ENCODE results near the gene SH2B3. TPM values are rescaled to one million over a fixed set of nuclear protein-coding genes. Genes with fewer than 3 reads are reported as not detected.

Gene SH2B3
- total RNA-seq, 8 experiments from 2014 or later: 2.5 to 9.5 (median 6.4) TPM

DNA sequence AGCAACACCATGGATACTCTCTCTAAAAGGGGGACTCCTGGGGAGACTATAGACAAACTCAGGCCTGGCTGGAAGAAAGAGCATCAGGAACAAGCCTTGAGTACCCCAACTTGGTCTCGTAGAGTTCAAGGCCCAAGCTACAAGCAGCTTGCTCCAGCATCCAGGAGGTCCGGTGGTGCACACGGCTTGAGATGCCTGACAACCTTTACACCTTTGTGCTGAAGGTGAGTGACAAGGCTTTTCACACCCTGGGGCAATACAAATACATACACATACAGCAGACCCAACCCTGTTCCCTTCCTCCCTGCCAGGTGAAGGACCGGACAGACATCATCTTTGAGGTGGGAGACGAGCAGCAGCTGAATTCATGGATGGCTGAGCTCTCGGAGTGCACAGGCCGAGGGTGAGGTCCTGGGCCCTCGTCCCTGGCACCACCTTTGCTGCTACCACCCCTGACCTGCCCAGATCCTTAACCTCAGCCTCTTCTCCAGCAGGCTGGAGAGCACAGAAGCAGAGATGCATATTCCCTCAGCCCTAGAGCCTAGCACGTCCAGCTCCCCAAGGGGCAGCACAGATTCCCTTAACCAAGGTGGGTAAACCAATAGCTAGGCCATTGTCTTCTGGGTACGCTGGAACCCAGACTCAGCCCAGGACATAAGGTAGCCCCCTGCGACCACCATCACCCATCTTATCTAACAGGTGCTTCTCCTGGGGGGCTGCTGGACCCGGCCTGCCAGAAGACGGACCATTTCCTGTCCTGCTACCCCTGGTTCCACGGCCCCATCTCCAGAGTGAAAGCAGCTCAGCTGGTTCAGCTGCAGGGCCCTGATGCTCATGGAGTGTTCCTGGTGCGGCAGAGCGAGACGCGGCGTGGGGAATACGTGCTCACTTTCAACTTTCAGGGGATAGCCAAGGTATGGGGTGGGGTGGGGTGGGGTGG is 41.2 kb downstream of the SH2B3 start:
- H3K4me1 ChIP-seq (replicated peaks in 1 of 2): peaks cover 15 to 19% of the 10 kb centered on the region in 2 donors
- WGBS, 10 experiments: 80 to 100% (median 97%) methylated on average over 1 to 4 of the region's 20 CpGs; no CpG with 5 or more reads in 2 of the 10 experiments
- in situ Hi-C loops (cut with MboI; ENCODE audit: low pct_unique_long_range_greater_than_20kb in 2 of 9, low sequenced_read_pairs in 9 of 9, unreplicated experiment in 9 of 9): loop anchor here in 1 of 9 experiments (10.0 kb wide), 1 partner anchor 112 kb away; no protein-coding TSS in a partner anchor
- H3K27ac ChIP-seq: peak overlapping the region; percentile 64 to 92
- ATAC-seq (replicated peaks in 6 of 8): no peak
- no peak overlapping the region for H3K4me3 ChIP-seq

- WGBS, 10 experiments: 100% methylated on average over 1 to 3 of the region's 28 CpGs; no CpG with 5 or more reads in 7 of the 10 experiments
- no peak for ATAC-seq (replicated peaks in 6 of 8)
- no peak overlapping the region for H3K4me3 ChIP-seq
- in situ Hi-C loops (cut with MboI; ENCODE audit: low pct_unique_long_range_greater_than_20kb in 2 of 9, low sequenced_read_pairs in 9 of 9, unreplicated experiment in 9 of 9): loop anchor here in 1 of 9 experiments (10.0 kb wide), 1 partner anchor 113 kb away; no protein-coding TSS in a partner anchor
- no peak overlapping the region for H3K27ac ChIP-seq
- H3K4me1 ChIP-seq (replicated peaks in 1 of 2): peaks cover 15 to 19% of the 10 kb centered on the region in 2 donors
These were observed 42.0 kb downstream of the SH2B3 start for GRCh38 chr12:111447571-111448265.

DNA sequence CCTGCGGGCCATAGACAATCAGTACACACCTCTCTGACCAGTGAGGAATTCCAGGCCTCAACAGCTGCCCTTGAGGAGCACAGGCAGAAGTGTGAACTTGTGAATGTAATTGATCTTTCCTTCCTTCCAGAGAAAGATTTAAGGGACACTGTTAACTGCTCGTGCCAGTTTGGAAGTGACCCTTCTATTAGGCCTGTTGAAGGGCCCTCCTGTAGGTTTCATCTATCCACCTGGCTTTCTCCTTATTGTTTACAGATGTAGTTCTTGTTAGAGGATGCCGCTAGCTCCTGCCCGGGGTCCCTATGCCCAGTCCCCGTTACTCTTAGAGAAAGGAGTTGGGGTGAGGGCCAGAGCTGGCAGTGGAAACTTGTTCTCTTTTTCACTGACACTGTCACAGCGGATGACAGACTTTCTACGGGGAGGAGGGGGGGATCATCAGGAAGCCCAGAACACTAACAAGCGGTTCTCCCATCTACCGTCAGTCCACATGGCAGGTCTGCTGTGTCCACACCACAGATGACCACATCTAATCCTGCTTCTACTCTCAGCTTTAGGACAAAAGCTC is 42.6 kb downstream of the SH2B3 start:
- ATAC-seq (replicated peaks in 6 of 8): no peak
- Histone ChIP-seq H3K27ac (no peak overlapping the region), H3K4me1 (replicated peaks in 1 of 2) (peaks cover 15 to 19% of the 10 kb centered on the region in 2 donors), H3K4me3 (no peak overlapping the region)
- in situ Hi-C loops (cut with MboI; ENCODE audit: low pct_unique_long_range_greater_than_20kb in 2 of 9, low sequenced_read_pairs in 9 of 9, unreplicated experiment in 9 of 9): loop anchor here in 1 of 9 experiments (10.0 kb wide), 1 partner anchor 114 kb away; no protein-coding TSS in a partner anchor
- WGBS, 10 experiments: 56 to 100% (median 84%) methylated on average over 1 to 7 of the region's 9 CpGs; no CpG with 5 or more reads in 3 of the 10 experiments

GRCh38 chr12:111448846-111449790 is 43.4 kb downstream of the SH2B3 start:
- Histone ChIP-seq H3K4me3 (no peak overlapping the region), H3K4me1 (replicated peaks in 1 of 2) (peaks cover 15 to 19% of the 10 kb centered on the region in 2 donors), H3K27ac (no peak overlapping the region)
- no peak for ATAC-seq (replicated peaks in 6 of 8)
- in situ Hi-C loops (cut with MboI; ENCODE audit: low pct_unique_long_range_greater_than_20kb in 2 of 9, low sequenced_read_pairs in 9 of 9, unreplicated experiment in 9 of 9): loop anchor here in 1 of 9 experiments (10.0 kb wide), 1 partner anchor 114 kb away; no protein-coding TSS in a partner anchor
- 45 to 100% (median 82%) methylated on average over 1 to 3 of the region's 4 CpGs for WGBS, 10 experiments

DNA sequence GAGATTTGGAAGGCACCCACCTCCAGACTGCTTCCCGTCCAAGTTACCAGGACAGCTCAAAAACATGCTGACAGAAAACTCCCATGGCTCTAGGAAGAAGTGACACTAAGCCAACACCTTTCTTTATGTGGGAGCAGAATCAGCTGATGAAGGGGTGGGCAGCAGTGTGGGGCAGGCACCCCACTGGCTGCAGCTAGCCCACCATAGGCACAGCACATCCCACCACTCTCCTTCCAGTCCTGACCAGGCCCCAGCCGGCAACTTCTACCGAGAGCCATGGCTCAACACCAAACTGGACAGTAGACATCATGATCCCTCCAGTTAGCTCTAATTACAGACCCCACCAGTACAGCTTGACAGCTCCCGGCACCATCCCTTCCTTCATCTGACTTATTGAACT is 45.0 kb downstream of the SH2B3 start:
- WGBS, 10 experiments: 30 to 100% (median 92%) methylated on average over 1 to 4 of the region's 4 CpGs; no CpG with 5 or more reads in 1 of the 10 experiments
- Histone ChIP-seq H3K4me3 (no peak overlapping the region), H3K27ac (no peak overlapping the region), H3K4me1 (replicated peaks in 1 of 2) (peaks cover 7 to 8% of the 10 kb centered on the region in 2 donors)
- ATAC-seq (replicated peaks in 6 of 8): no peak
- in situ Hi-C loops (cut with MboI; ENCODE audit: low pct_unique_long_range_greater_than_20kb in 2 of 9, low sequenced_read_pairs in 9 of 9, unreplicated experiment in 9 of 9): no loop called here

DNA sequence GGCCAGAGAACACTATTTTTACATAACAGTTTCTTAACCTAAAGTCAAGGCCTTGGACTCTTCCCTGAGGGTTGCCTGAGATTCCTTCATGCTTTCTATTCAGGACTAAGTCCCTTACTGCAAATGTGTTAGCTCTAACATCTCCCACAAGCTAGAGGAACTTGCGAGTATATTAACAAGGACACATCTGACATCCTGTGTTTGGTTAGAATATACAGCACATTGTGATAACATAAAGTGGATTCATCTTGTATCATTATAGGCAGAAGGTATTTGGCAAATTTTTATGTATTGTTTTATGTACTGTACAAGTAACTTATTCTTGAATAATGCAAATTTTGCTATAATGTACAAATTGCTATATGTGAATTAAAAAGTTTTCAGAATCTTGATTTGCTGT is 45.5 kb downstream of the SH2B3 start:
- ATAC-seq (replicated peaks in 6 of 8): no peak
- no peak overlapping the region for H3K27ac ChIP-seq
- in situ Hi-C loops (cut with MboI; ENCODE audit: low pct_unique_long_range_greater_than_20kb in 2 of 9, low sequenced_read_pairs in 9 of 9, unreplicated experiment in 9 of 9): no loop called here
- H3K4me1 ChIP-seq (replicated peaks in 1 of 2): peaks cover 1 to 3% of the 10 kb centered on the region in 2 donors
- WGBS, 10 experiments: 100% methylated on average over 1 of the region's 1 CpG; no CpG with 5 or more reads in 6 of the 10 experiments
- no peak overlapping the region for H3K4me3 ChIP-seq

GRCh38 chr12:111451649-111452129 is 46.0 kb downstream of the SH2B3 start:
- no peak overlapping the region for H3K4me3 ChIP-seq
- no peaks in the 10 kb centered on the region for H3K4me1 ChIP-seq (replicated peaks in 1 of 2)
- in situ Hi-C loops (cut with MboI; ENCODE audit: low pct_unique_long_range_greater_than_20kb in 2 of 9, low sequenced_read_pairs in 9 of 9, unreplicated experiment in 9 of 9): no loop called here
- WGBS, 10 experiments: 25 to 92% (median 42%) methylated on average over 1 to 6 of the region's 6 CpGs
- H3K27ac ChIP-seq: no peak overlapping the region
- ATAC-seq (replicated peaks in 6 of 8): peak in 5 of 8 experiments; percentile 14 to 38 (median 24)

DNA sequence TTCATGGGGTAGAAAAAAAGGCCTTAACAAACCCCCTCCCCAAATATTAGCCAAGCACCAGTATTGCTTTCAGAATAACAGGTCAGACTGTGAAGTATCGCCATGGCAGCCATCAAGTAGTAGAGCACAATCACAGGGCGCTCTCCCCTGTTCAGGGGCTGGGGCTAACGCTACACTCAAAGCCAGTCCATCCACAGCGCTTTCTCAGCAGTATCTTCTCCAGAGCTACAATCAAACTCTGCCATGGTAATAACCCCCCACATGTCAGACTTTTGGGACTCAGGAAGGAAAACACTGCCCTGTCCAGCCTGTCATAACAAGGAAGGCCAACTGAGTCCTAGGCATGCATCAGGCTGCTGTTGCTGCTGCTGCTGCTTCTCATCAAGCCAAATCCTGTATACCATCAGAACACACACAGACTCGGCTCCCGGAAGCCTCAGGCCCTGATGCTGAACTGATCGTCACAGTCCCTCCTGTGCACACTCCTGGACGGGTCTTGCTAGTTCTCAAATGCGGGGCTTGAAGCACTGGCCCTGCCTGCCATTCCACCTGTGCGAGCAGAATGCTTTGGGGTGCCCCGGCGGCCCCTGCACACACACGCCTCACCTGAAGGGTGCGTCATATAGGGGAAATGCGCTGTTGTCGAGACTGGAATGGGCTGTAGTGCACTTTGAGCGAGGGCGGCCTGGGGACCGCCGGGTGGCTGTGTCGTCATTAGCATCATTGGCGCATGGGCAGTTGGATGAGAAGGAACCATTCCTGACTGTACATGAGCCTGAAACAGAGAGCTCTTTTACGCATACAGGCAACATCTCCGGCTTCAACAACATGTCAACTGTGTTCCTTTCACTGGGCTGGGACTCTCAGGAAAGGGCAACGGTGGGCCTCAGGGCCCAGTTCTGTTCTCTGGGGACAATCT is 47.6 kb downstream of the SH2B3 start:
- WGBS, 10 experiments: 89 to 100% (median 100%) methylated on average over 1 to 8 of the region's 25 CpGs; no CpG with 5 or more reads in 5 of the 10 experiments
- no peak overlapping the region for H3K4me3 ChIP-seq
- in situ Hi-C loops (cut with MboI; ENCODE audit: low pct_unique_long_range_greater_than_20kb in 2 of 9, low sequenced_read_pairs in 9 of 9, unreplicated experiment in 9 of 9): no loop called here
- no peaks in the 10 kb centered on the region for H3K4me1 ChIP-seq (replicated peaks in 1 of 2)
- no peak overlapping the region for H3K27ac ChIP-seq
- peak in 4 of 8 experiments; percentile 23 to 50 (median 35) for ATAC-seq (replicated peaks in 6 of 8)

DNA sequence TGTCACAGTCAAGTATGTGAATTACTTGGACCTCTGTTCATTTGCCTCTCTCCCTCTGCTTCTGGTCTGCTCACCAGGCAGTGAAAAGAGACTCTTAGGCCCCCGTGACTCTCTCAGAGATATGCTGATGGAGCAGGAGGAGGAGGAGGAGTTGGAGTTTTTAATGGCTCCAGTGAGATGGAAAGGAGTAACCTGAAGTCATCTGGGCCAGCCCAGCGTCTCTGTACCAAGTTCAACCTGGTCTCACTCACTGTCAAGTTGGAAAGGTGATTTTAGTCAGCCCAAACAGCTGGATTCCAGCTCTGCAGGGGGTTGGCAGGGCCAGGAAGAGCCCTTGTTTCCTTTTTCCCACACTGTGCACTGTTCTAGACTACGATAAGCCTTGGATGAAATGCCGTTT is 48.6 kb downstream of the SH2B3 start:
- H3K4me3 ChIP-seq: no peak overlapping the region
- no peak overlapping the region for H3K27ac ChIP-seq
- peak in 1 of 8 experiments; percentile 8 for ATAC-seq (replicated peaks in 6 of 8)
- H3K4me1 ChIP-seq (replicated peaks in 1 of 2): no peaks in the 10 kb centered on the region
- in situ Hi-C loops (cut with MboI; ENCODE audit: low pct_unique_long_range_greater_than_20kb in 2 of 9, low sequenced_read_pairs in 9 of 9, unreplicated experiment in 9 of 9): no loop called here
- WGBS, 10 experiments: 17 to 77% (median 65%) methylated on average over 1 to 4 of the region's 4 CpGs; no CpG with 5 or more reads in 4 of the 10 experiments

- Histone ChIP-seq H3K4me3 (no peak overlapping the region), H3K27ac (no peak overlapping the region), H3K4me1 (replicated peaks in 1 of 2) (no peaks in the 10 kb centered on the region)
- no peak for ATAC-seq (replicated peaks in 6 of 8)
- in situ Hi-C loops (cut with MboI; ENCODE audit: low pct_unique_long_range_greater_than_20kb in 2 of 9, low sequenced_read_pairs in 9 of 9, unreplicated experiment in 9 of 9): no loop called here
- 82 to 100% (median 92%) methylated on average over 2 to 8 of the region's 11 CpGs; no CpG with 5 or more reads in 1 of the 10 experiments for WGBS, 10 experiments
These were observed 49.2 kb downstream of the SH2B3 start for GRCh38 chr12:111454716-111455447.
